ENCODE data around the gene IL17C. TPM values are rescaled to one million over a fixed set of nuclear protein-coding genes. Genes with fewer than 3 reads are reported as not detected.

The IL17C gene
- total and polyA plus RNA-seq, 9 of the 15 experiments (the other 6 are each of a cell fraction or from before 2014, with no cell fraction given) = not detected

- no peak overlapping the region for H3K4me3 ChIP-seq
- no peak overlapping the region for H3K4me2 ChIP-seq (ENCODE audit: insufficient read depth, low read length)
- 88% methylated on average over 13 of the region's 13 CpGs for WGBS (ENCODE audit: insufficient coverage, low coverage, missing lambda C conversion rate)
- no peak overlapping the region; a peak in 1 of 4 replicates for H3K9ac ChIP-seq (ENCODE audit: insufficient read depth in 1 of 2, low read depth in 2 of 2, low read length in 2 of 2)
- ChIA-PET CTCF (ENCODE audit: low intra/inter-chr PET ratio) (no interaction called here), POLR2A (no interaction called here)
- no TSS peak for BruUV-seq (replicated peaks)
- no peaks in the 10 kb centered on the region for H3K9me1 ChIP-seq (ENCODE audit: control insufficient read depth, insufficient read depth, low read length)
- peaks cover 15% of the 10 kb centered on the region for H3K79me2 ChIP-seq (ENCODE audit: control insufficient read depth, insufficient read depth, low read length)
- intact Hi-C loops (cut with micrococcal nuclease) (no loop called here), in situ Hi-C loops (cut with MboI) (no loop called here)
- DNase-seq (ENCODE audit: extremely low read depth in 1 of 4, low spot score in 3 of 4) = no peak
- peaks cover 6% of the 10 kb centered on the region; the same call in 1 of the 2 replicates for H4K20me1 ChIP-seq (replicated peaks; ENCODE audit: control insufficient read depth, insufficient read depth, low read length)
- no peak for FAIRE-seq
- no peak for ATAC-seq
- H2AFZ ChIP-seq (ENCODE audit: low read depth, low read length) = no peak overlapping the region
- TF ChIP-seq ZNF445 (CRISPR knock-in tag; IDR thresholded peaks at IDR 0.05; ENCODE audit: low read depth) (no peak), ZNF253 (CRISPR knock-in tag; conservative IDR thresholded peaks at IDR 0.05) (no peak), KDM1A (IDR thresholded peaks at IDR 0.05) (no peak), NCOA1 (IDR thresholded peaks at IDR 0.05; ENCODE audit: low read depth) (no peak), TSC22D4 (tag; IDR thresholded peaks at IDR 0.05) (no peak), NBN (IDR thresholded peaks at IDR 0.05; ENCODE audit: low read depth) (no peak), SOX6 (IDR thresholded peaks at IDR 0.05) (no peak), NCOA2 (IDR thresholded peaks at IDR 0.05; ENCODE audit: partially characterized antibody in 2 of 2) (no peak), TGIF2 (CRISPR knock-in tag; IDR thresholded peaks at IDR 0.05) (no peak), NONO (IDR thresholded peaks at IDR 0.05; ENCODE audit: low read depth in 2 of 2, low read length in 1 of 2) (no peak), LCOR (CRISPR knock-in tag; IDR thresholded peaks at IDR 0.05) (no peak), SETDB1 (IDR thresholded peaks at IDR 0.05; ENCODE audit: low read length) (no peak), RBM34 (IDR thresholded peaks at IDR 0.05; ENCODE audit: borderline replicate concordance, insufficient read depth, low read length) (no peak), RHOXF2B (CRISPR knock-in tag; conservative IDR thresholded peaks at IDR 0.05) (no peak), MEF2A (IDR thresholded peaks at IDR 0.05; ENCODE audit: control insufficient read depth, low read depth, low read length) (no peak), ARNT (IDR thresholded peaks at IDR 0.05) (no peak)
- peaks cover 10 to 40% of the 10 kb centered on the region in 2 experiments; a peak in 4 of 5 replicates for H3K4me1 ChIP-seq (replicated peaks in 1 of 2; ENCODE audit: control insufficient read depth in 2 of 2, insufficient read depth in 2 of 2, low read length in 2 of 2)
- H3K9me3 ChIP-seq (replicated peaks; ENCODE audit: control insufficient read depth, insufficient read depth, low read depth, low read length) = no peaks in the 10 kb centered on the region
- no peaks in the 10 kb centered on the region for H3K27me3 ChIP-seq (ENCODE audit: control insufficient read depth in 2 of 2, insufficient read depth in 2 of 2, low read length in 2 of 2)
- H3K27ac ChIP-seq (ENCODE audit: extremely low read depth, low read depth, low read length) = no peak overlapping the region
- peaks cover 91% of the 10 kb centered on the region for H3K36me3 ChIP-seq (ENCODE audit: control insufficient read depth, insufficient read depth, low read length)
Measured at GRCh38 chr16:88623858-88624257, 14.5 kb upstream of the IL17C start.

Measured in K562 (cell line).